Testis (tissue), 2 donors: Measurements from ENCODE around the gene EBP.
"Not testable (repeated sequence)": the region's sequence is repeated elsewhere in the genome, so short reads cannot be mapped to it uniquely, and the experiment has no call there.

Experiments used
- POLR2A ChIP-seq: fragments of 450-650 bp; IDR thresholded peaks from one replicate; pipeline ENCODE4 v1.6.1; 2017; ENCODE audit warnings: antibody characterized with exemption, mild to moderate bottlenecking, moderate library complexity
- TF ChIP-seq, protein P1 (sequence below), 3 experiments: fragments of 450-650 bp in 2 of 3; fragments of 200-600 bp in 1 of 3; sonication (generic) in 1 of 3; IDR thresholded peaks; one replicate each; pipeline ENCODE4 v1.5.1; 2016 to 2019; ENCODE audit warnings: antibody characterized with exemption in 3 of 3, mild to moderate bottlenecking in 2 of 3, moderate library complexity in 1 of 3

DNA sequence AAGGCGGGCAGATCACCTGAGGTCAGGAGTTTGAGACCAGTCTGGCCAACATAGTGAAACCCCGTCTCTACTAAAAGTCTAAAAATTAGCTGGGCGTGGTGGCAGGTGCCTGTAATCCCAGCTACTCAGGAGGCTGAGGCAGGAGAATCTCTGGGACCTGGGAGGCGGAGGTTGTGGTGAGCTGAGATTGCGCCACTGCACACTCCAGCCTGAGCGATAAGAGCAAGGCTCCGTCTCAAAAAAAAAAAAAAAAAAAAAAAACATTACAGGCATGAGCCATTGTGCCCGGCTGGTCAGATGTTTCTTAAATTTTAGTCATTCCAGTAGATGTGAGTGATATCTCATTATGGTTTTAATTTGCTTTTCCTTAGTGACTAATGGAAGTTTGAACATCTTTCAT, 4.2 kb downstream of the EBP start:
- TF ChIP-seq, protein P1, sequence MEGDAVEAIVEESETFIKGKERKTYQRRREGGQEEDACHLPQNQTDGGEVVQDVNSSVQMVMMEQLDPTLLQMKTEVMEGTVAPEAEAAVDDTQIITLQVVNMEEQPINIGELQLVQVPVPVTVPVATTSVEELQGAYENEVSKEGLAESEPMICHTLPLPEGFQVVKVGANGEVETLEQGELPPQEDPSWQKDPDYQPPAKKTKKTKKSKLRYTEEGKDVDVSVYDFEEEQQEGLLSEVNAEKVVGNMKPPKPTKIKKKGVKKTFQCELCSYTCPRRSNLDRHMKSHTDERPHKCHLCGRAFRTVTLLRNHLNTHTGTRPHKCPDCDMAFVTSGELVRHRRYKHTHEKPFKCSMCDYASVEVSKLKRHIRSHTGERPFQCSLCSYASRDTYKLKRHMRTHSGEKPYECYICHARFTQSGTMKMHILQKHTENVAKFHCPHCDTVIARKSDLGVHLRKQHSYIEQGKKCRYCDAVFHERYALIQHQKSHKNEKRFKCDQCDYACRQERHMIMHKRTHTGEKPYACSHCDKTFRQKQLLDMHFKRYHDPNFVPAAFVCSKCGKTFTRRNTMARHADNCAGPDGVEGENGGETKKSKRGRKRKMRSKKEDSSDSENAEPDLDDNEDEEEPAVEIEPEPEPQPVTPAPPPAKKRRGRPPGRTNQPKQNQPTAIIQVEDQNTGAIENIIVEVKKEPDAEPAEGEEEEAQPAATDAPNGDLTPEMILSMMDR (IDR thresholded peaks at IDR 0.05) = not testable (repeated sequence)
- not testable (repeated sequence) for TF ChIP-seq POLR2A
